Fibroblast of villous mesenchyme (primary cell): ENCODE data around the gene KCNE3. TPM values are rescaled to one million over a fixed set of nuclear protein-coding genes. Genes with fewer than 3 reads are reported as not detected.

Source experiments
- DNase-seq: peaks from one replicate; pipeline ENCODE4 v3.0.0-alpha.2; 2010; ENCODE audit warnings: low read depth
- H3K4me3 ChIP-seq: 2 replicates; pipeline ENCODE4 v1.5.1; 2011; ENCODE audit warnings: low read depth, mild to moderate bottlenecking, low read length
- CTCF ChIP-seq: IDR thresholded peaks from 2 replicates; pipeline ENCODE4 v1.5.1; 2012; ENCODE audit warnings: low read depth, mild to moderate bottlenecking, low read length; ENCODE audit not compliant: insufficient read depth
- total RNA-seq: library from RNA; depleted of rRNA; stranded (reverse); fragments of >200 nt; gene quantifications from 2 replicates; pipeline ENCODE4 v1.2.3, GENCODE V29; 2012

The KCNE3 gene
- total RNA-seq, 1 donor, result under 0.01 TPM

- TF ChIP-seq CTCF, result no peak
- DNase-seq, result no peak
These were observed 13.5 kb upstream of the KCNE3 start for GRCh38 chr11:74480688-74481417.

GRCh38 chr11:74479732-74480123 lies 12.4 kb upstream of the KCNE3 start:
- DNase-seq, result no peak
- no peak overlapping the region for H3K4me3 ChIP-seq
- TF ChIP-seq CTCF, result no peak

More at GRCh38 chr11:74480688-74481417, 13.5 kb upstream of the KCNE3 start:
- no peak overlapping the region for H3K4me3 ChIP-seq

- H3K4me3 ChIP-seq, result no peak overlapping the region
- no peak for TF ChIP-seq CTCF
- no peak for DNase-seq
These were observed 11.8 kb upstream of the KCNE3 start for GRCh38 chr11:74478877-74479731.

- H3K4me3 ChIP-seq, result no peak overlapping the region
- DNase-seq, result no peak
- TF ChIP-seq CTCF, result no peak
These were observed 9.2 kb upstream of the KCNE3 start for GRCh38 chr11:74476536-74476935.

- TF ChIP-seq CTCF, result no peak
- no peak overlapping the region for H3K4me3 ChIP-seq
- no peak for DNase-seq
These were observed 7.0 kb upstream of the KCNE3 start for GRCh38 chr11:74474316-74474715.

- H3K4me3 ChIP-seq, result no peak overlapping the region
- no peak for TF ChIP-seq CTCF
- DNase-seq, result no peak
These were observed 6.2 kb upstream of the KCNE3 start for GRCh38 chr11:74473382-74474173.
